Natural killer cell (primary cell): Measurements from ENCODE around the gene CPSF4. TPM values are rescaled to one million over a fixed set of nuclear protein-coding genes. Genes with fewer than 3 reads are reported as not detected.

Experiments used
- ATAC-seq, 3 donors: fragments of 150-1000 bp in 2 of 3; fragments of 200-7000 bp in 1 of 3; cut with Tn5 transposase; 1 replicate in 1 of 3; 2 replicates in 2 of 3; pipeline ENCODE4 v1.10.0; 2021; ENCODE audit warnings: mild to moderate bottlenecking in 2 of 3, moderate library complexity in 2 of 3
- DNase-seq, 2 donors: peaks; one replicate each; pipeline versions ENCODE4 v3.0.0 to v3.0.0-alpha.2; 2013 to 2021; ENCODE audit warnings: mixed read lengths in 1 of 2
- H3K27ac ChIP-seq: one replicate; pipeline ENCODE4 v1.5.1; 2013; ENCODE audit warnings: mild to moderate bottlenecking, low read length
- H3K27me3 ChIP-seq: one replicate; pipeline ENCODE4 v1.6.1; 2013; ENCODE audit warnings: low read length; ENCODE audit not compliant: control insufficient read depth, insufficient read depth
- H3K36me3 ChIP-seq: one replicate; pipeline ENCODE4 v1.6.1; 2013; ENCODE audit warnings: low read length; ENCODE audit not compliant: control insufficient read depth, insufficient read depth
- H3K4me1 ChIP-seq: one replicate; pipeline ENCODE4 v1.6.1; 2013; ENCODE audit warnings: low read length; ENCODE audit not compliant: control insufficient read depth, insufficient read depth
- H3K4me3 ChIP-seq: one replicate; pipeline ENCODE4 v1.5.1; 2013; ENCODE audit warnings: low read length
- H3K9me3 ChIP-seq: one replicate; pipeline ENCODE4 v1.6.1; 2013; ENCODE audit warnings: low read length; ENCODE audit not compliant: control insufficient read depth, insufficient read depth
- H3K27ac Mint-ChIP-seq, 2 donors: one replicate each; pipeline ENCODE4 v1.8.0; 2022; ENCODE audit warnings: mild to moderate bottlenecking in 2 of 2, mixed read lengths in 2 of 2, moderate library complexity in 1 of 2
- H3K27me3 Mint-ChIP-seq, 2 donors: one replicate each; pipeline ENCODE4 v1.8.0; 2022; ENCODE audit warnings: low read depth in 2 of 2, mixed read lengths in 2 of 2
- H3K36me3 Mint-ChIP-seq: one replicate; pipeline ENCODE4 v1.8.0; 2022; ENCODE audit warnings: mixed read lengths
- H3K4me1 Mint-ChIP-seq, 2 donors: one replicate each; pipeline ENCODE4 v1.8.0; 2022; ENCODE audit warnings: mixed read lengths in 2 of 2
- H3K4me3 Mint-ChIP-seq: one replicate; pipeline ENCODE4 v1.8.0; 2022; ENCODE audit warnings: mild to moderate bottlenecking, moderate library complexity, mixed read lengths
- H3K9me3 Mint-ChIP-seq, 2 donors: one replicate each; pipeline ENCODE4 v1.8.0; 2022; ENCODE audit warnings: mixed read lengths in 2 of 2
- WGBS: methylation state at CpG from one replicate; pipeline ENCODE4 v1.1.7; 2013; ENCODE audit warnings: missing lambda C conversion rate; ENCODE audit not compliant: insufficient coverage; 5-methylcytosine and 5-hydroxymethylcytosine counted together
- intact Hi-C: fragments of 100-400 bp; cut with micrococcal nuclease; formaldehyde crosslinking; loops from one replicate; pipeline ENCODE4 v1.14.2; 2022
- total RNA-seq, 4 donors: library from RNA; stranded (reverse); fragments of 120-200 nt in 1 of 4; gene quantifications; one replicate each; pipeline versions ENCODE4 v1.2.3 to v1.2.4, GENCODE V29; 2013 to 2022
- TF ChIP-seq, protein P1 (sequence below): fragments of 200-600 bp; IDR thresholded peaks from one replicate; pipeline ENCODE4 v1.8.0; 2022; ENCODE audit warnings: antibody characterized with exemption

The CPSF4 gene
- total RNA-seq, 3 donors from 2014 or later (not counting 1 experiment from before 2014, with no cell fraction given) = 54.0 to 61.6 (median 54.8) TPM

GRCh38 chr7:99449326-99449725 is 10.6 kb downstream of the CPSF4 start:
- H3K27ac ChIP-seq = no peak overlapping the region
- no peaks in the 10 kb centered on the region for H3K36me3 Mint-ChIP-seq
- H3K36me3 ChIP-seq = peaks cover 54% of the 10 kb centered on the region
- peaks cover 0 to 6% of the 10 kb centered on the region in 2 donors for H3K4me1 Mint-ChIP-seq
- H3K27ac Mint-ChIP-seq = peak overlapping the region in 1 of 2 donors; percentile 14
- H3K4me3 Mint-ChIP-seq = no peak overlapping the region
- no peaks in the 10 kb centered on the region for H3K27me3 Mint-ChIP-seq
- H3K9me3 ChIP-seq = no peaks in the 10 kb centered on the region
- TF ChIP-seq, protein P1, sequence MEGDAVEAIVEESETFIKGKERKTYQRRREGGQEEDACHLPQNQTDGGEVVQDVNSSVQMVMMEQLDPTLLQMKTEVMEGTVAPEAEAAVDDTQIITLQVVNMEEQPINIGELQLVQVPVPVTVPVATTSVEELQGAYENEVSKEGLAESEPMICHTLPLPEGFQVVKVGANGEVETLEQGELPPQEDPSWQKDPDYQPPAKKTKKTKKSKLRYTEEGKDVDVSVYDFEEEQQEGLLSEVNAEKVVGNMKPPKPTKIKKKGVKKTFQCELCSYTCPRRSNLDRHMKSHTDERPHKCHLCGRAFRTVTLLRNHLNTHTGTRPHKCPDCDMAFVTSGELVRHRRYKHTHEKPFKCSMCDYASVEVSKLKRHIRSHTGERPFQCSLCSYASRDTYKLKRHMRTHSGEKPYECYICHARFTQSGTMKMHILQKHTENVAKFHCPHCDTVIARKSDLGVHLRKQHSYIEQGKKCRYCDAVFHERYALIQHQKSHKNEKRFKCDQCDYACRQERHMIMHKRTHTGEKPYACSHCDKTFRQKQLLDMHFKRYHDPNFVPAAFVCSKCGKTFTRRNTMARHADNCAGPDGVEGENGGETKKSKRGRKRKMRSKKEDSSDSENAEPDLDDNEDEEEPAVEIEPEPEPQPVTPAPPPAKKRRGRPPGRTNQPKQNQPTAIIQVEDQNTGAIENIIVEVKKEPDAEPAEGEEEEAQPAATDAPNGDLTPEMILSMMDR = no peak
- H3K9me3 Mint-ChIP-seq = no peaks in the 10 kb centered on the region
- WGBS = 95% methylated on average over 5 of the region's 5 CpGs
- intact Hi-C loops = no loop called here
- H3K4me1 ChIP-seq = no peaks in the 10 kb centered on the region
- no peaks in the 10 kb centered on the region for H3K27me3 ChIP-seq
- no peak for DNase-seq
- no peak for ATAC-seq
- no peak overlapping the region for H3K4me3 ChIP-seq

DNA sequence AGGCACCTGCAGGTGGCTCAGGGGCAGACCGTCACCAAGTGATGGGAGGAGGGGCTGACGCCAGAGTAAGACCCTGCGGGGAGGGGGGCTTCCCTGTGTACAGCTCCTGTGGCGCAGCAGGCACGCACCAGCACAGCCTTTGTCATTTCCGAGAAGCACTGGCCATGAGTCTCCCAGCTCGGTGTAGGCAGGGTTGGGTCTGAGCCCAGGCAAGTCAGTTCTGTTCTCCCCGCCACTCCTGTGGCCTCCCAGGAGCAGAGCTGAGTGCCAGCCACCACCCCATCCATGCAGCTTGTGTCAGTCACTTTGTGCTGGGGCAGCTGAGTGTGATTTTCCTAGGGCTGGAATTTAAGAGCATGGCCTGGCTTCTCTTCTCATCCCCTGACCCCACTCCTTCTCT is 13.2 kb downstream of the CPSF4 start:
- Mint-ChIP-seq H3K27me3 (no peaks in the 10 kb centered on the region), H3K27ac (no peak overlapping the region), H3K9me3 (no peaks in the 10 kb centered on the region), H3K4me1 (peaks cover 0 to 5% of the 10 kb centered on the region in 2 donors), H3K4me3 (no peak overlapping the region), H3K36me3 (no peaks in the 10 kb centered on the region)
- Histone ChIP-seq H3K36me3 (peaks cover 53% of the 10 kb centered on the region), H3K9me3 (no peaks in the 10 kb centered on the region), H3K4me3 (no peak overlapping the region), H3K27me3 (no peaks in the 10 kb centered on the region), H3K27ac (no peak overlapping the region), H3K4me1 (no peaks in the 10 kb centered on the region)
- ATAC-seq (no peak), DNase-seq (no peak)
- TF ChIP-seq, protein P1 = no peak
- WGBS = 98% methylated on average over 8 of the region's 8 CpGs
- intact Hi-C loops = no loop called here

- no peak overlapping the region for H3K27ac Mint-ChIP-seq
- TF ChIP-seq, protein P1 = no peak
- no peaks in the 10 kb centered on the region for H3K36me3 Mint-ChIP-seq
- H3K4me3 Mint-ChIP-seq = no peak overlapping the region
- ATAC-seq (no peak), DNase-seq (no peak)
- Histone ChIP-seq H3K4me1 (no peaks in the 10 kb centered on the region), H3K27me3 (no peaks in the 10 kb centered on the region), H3K27ac (no peak overlapping the region), H3K9me3 (no peaks in the 10 kb centered on the region), H3K36me3 (peaks cover 57% of the 10 kb centered on the region), H3K4me3 (no peak overlapping the region)
- no peaks in the 10 kb centered on the region for H3K27me3 Mint-ChIP-seq
- intact Hi-C loops = no loop called here
- H3K9me3 Mint-ChIP-seq = no peaks in the 10 kb centered on the region
- H3K4me1 Mint-ChIP-seq = peaks cover 0 to 5% of the 10 kb centered on the region in 2 donors
- 97% methylated on average over 13 of the region's 13 CpGs for WGBS
Measured at GRCh38 chr7:99452541-99452940, 13.8 kb downstream of the CPSF4 start.

- ATAC-seq = no peak
- Mint-ChIP-seq H3K9me3 (no peaks in the 10 kb centered on the region), H3K36me3 (no peaks in the 10 kb centered on the region), H3K4me3 (no peak overlapping the region), H3K27ac (no peak overlapping the region), H3K27me3 (no peaks in the 10 kb centered on the region), H3K4me1 (peaks cover 0 to 5% of the 10 kb centered on the region in 2 donors)
- H3K4me3 ChIP-seq = no peak overlapping the region
- TF ChIP-seq, protein P1 = no peak
- H3K4me1 ChIP-seq = no peaks in the 10 kb centered on the region
- H3K36me3 ChIP-seq = peaks cover 57% of the 10 kb centered on the region
- H3K27ac ChIP-seq = no peak overlapping the region
- intact Hi-C loops = no loop called here
- 99% methylated on average over 11 of the region's 11 CpGs for WGBS
- H3K9me3 ChIP-seq = no peaks in the 10 kb centered on the region
- H3K27me3 ChIP-seq = no peaks in the 10 kb centered on the region
- DNase-seq = no peak
Measured at GRCh38 chr7:99453105-99453504, 14.4 kb downstream of the CPSF4 start.
